Pulmonary artery endothelial cell (primary cell): ENCODE data around the gene IDUA. TPM values are rescaled to one million over a fixed set of nuclear protein-coding genes. Genes with fewer than 3 reads are reported as not detected.
"Not testable (repeated sequence)": the region's sequence is repeated elsewhere in the genome, so short reads cannot be mapped to it uniquely, and the experiment has no call there.

Experiments
- DNase-seq: peaks from one replicate; pipeline ENCODE4 v3.0.0-alpha.2; 2011; ENCODE audit warnings: low read depth, low spot score
- total RNA-seq: library from RNA; depleted of rRNA; stranded (reverse); fragments of >200 nt; gene quantifications from 2 replicates; pipeline ENCODE4 v1.2.3, GENCODE V29; 2014

The IDUA gene
- total RNA-seq, 1 donor from 2014 or later, result 11.4 TPM

- no peak for DNase-seq
These were observed 1.0 kb downstream of the IDUA start for GRCh38 chr4:987624-988513.

- no peak for DNase-seq
These were observed 2.2 kb downstream of the IDUA start for GRCh38 chr4:988726-989721.

- DNase-seq, result no peak
These were observed 3.1 kb downstream of the IDUA start for GRCh38 chr4:989722-990471.

GRCh38 chr4:990746-991367 lies 4.0 kb downstream of the IDUA start:
- no peak for DNase-seq

GRCh38 chr4:991451-992296 lies 4.8 kb downstream of the IDUA start:
- DNase-seq, result no peak

GRCh38 chr4:992297-993110 lies 5.7 kb downstream of the IDUA start:
- DNase-seq, result no peak

- DNase-seq, result no peak
These were observed 6.5 kb downstream of the IDUA start, which contains the start of gene SLC26A1 for GRCh38 chr4:993111-994029. Gene SLC26A1, minus strand, starts transcription at chr4:993404. Its CDS starts 1,701 bp downstream, at chr4:991703.

- DNase-seq, result no peak
These were observed 8.6 kb downstream of the IDUA start for GRCh38 chr4:995311-996026.

GRCh38 chr4:996030-996996 lies 9.5 kb downstream of the IDUA start:
- no peak for DNase-seq

GRCh38 chr4:996997-997374 lies 10.1 kb downstream of the IDUA start:
- no peak for DNase-seq

GRCh38 chr4:997375-998071 lies 10.7 kb downstream of the IDUA start:
- no peak for DNase-seq

GRCh38 chr4:998096-998691 lies 11.3 kb downstream of the IDUA start:
- no peak for DNase-seq

- DNase-seq, result not testable (repeated sequence)
These were observed 12.5 kb downstream of the IDUA start for GRCh38 chr4:999240-999863.

GRCh38 chr4:999882-1000425 lies 13.1 kb downstream of the IDUA start:
- DNase-seq, result no peak
